ENCODE results near the gene RASGRF2.
"Not testable (repeated sequence)": the region's sequence is repeated elsewhere in the genome, so short reads cannot be mapped to it uniquely, and the experiment has no call there.

RASGRF2 gene

GRCh38 chr5:81023261-81023970, 63.3 kb downstream of the RASGRF2 start:
- DNase-seq (ENCODE audit: low read depth in 2 of 2): no peak
- no peak for TF ChIP-seq CTCF (IDR thresholded peaks at IDR 0.05; ENCODE audit: low read depth, low read length)
- no peak overlapping the region for H3K4me3 ChIP-seq (replicated peaks in 1 of 2; ENCODE audit: low read depth in 2 of 2, low read length in 2 of 2)

GRCh38 chr5:81027481-81028058, 67.4 kb downstream of the RASGRF2 start:
- H3K4me3 ChIP-seq (replicated peaks in 1 of 2; ENCODE audit: low read depth in 2 of 2, low read length in 2 of 2): no peak overlapping the region
- DNase-seq (ENCODE audit: low read depth in 2 of 2): no peak
- no peak for TF ChIP-seq CTCF (IDR thresholded peaks at IDR 0.05; ENCODE audit: low read depth, low read length)

- not testable (repeated sequence) for DNase-seq (ENCODE audit: low read depth in 2 of 2); H3K4me3 ChIP-seq (replicated peaks in 1 of 2; ENCODE audit: low read depth in 2 of 2, low read length in 2 of 2)
Observed at GRCh38 chr5:81028888-81029287, 68.7 kb downstream of the RASGRF2 start.

GRCh38 chr5:81029736-81030135, 69.6 kb downstream of the RASGRF2 start:
- not testable (repeated sequence) for H3K4me3 ChIP-seq (replicated peaks in 1 of 2; ENCODE audit: low read depth in 2 of 2, low read length in 2 of 2); DNase-seq (ENCODE audit: low read depth in 2 of 2)

GRCh38 chr5:81030236-81031034, 70.3 kb downstream of the RASGRF2 start:
- not testable (repeated sequence) for DNase-seq (ENCODE audit: low read depth in 2 of 2); H3K4me3 ChIP-seq (replicated peaks in 1 of 2; ENCODE audit: low read depth in 2 of 2, low read length in 2 of 2)

GRCh38 chr5:81035522-81035921, 75.4 kb downstream of the RASGRF2 start:
- H3K4me3 ChIP-seq (replicated peaks in 1 of 2; ENCODE audit: low read depth in 2 of 2, low read length in 2 of 2): no peak overlapping the region
- DNase-seq (ENCODE audit: low read depth in 2 of 2): no peak
- no peak for TF ChIP-seq CTCF (IDR thresholded peaks at IDR 0.05; ENCODE audit: low read depth, low read length)

- no peak for TF ChIP-seq CTCF (IDR thresholded peaks at IDR 0.05; ENCODE audit: low read depth, low read length)
- H3K4me3 ChIP-seq (replicated peaks in 1 of 2; ENCODE audit: low read depth in 2 of 2, low read length in 2 of 2): no peak overlapping the region
- DNase-seq (ENCODE audit: low read depth in 2 of 2): no peak
Observed at GRCh38 chr5:81038495-81038894, 78.3 kb downstream of the RASGRF2 start.

- H3K4me3 ChIP-seq (replicated peaks in 1 of 2; ENCODE audit: low read depth in 2 of 2, low read length in 2 of 2): no peak overlapping the region
- TF ChIP-seq CTCF (IDR thresholded peaks at IDR 0.05; ENCODE audit: low read depth, low read length): no peak
- no peak for DNase-seq (ENCODE audit: low read depth in 2 of 2)
Observed at GRCh38 chr5:81044868-81045267, 84.7 kb downstream of the RASGRF2 start.

Data from cardiac fibroblast (primary cell).